IMR-90 (cell line): ENCODE measurements around the gene BSND. TPM values are rescaled to one million over a fixed set of nuclear protein-coding genes. Genes with fewer than 3 reads are reported as not detected.

Experiments
- ATAC-seq: fragments of 200-7000 bp; cut with Tn5 transposase; 2 replicates; pipeline ENCODE4 v1.9.1; 2020; ENCODE audit warnings: low read depth, mild to moderate bottlenecking, moderate library complexity
- BruUV-seq: library from RNA; stranded (reverse); fragments of 400-500 nt; replicated peaks from 2 replicates; lab custom pipeline; 2021; lab: Mats Ljungman, UMichigan
- CTCF ChIA-PET: fragments of 300-600 bp; formaldehyde crosslinking; extraction: SDS; loops from one replicate; lab custom pipeline; 2021; ENCODE audit warnings: antibody characterized with exemption; lab: Yijun Ruan, JAX
- POLR2A ChIA-PET: fragments of 300-600 bp; sonication (Branson Sonifier 250); formaldehyde crosslinking; loops from one replicate; lab custom pipeline; 2022; ENCODE audit warnings: antibody characterized with exemption; ENCODE audit not compliant: unreplicated experiment; lab: Charles Lee
- DNase-seq: peaks from one replicate; pipeline ENCODE4 v3.0.0; 2013
- H2AFZ ChIP-seq: replicated peaks from 2 replicates; pipeline ENCODE3; 2013; ENCODE audit warnings: low read length, mild to moderate bottlenecking; ENCODE audit not compliant: poor library complexity
- H2AK5ac ChIP-seq: 2 replicates; pipeline ENCODE4 v1.6.1; 2013; ENCODE audit warnings: low read depth, low read length, inconsistent platforms
- H2AK9ac ChIP-seq: replicated peaks from 2 replicates; pipeline ENCODE3; 2013; ENCODE audit warnings: mild to moderate bottlenecking, low read depth, low read length, moderate library complexity; ENCODE audit not compliant: poor library complexity
- H2BK120ac ChIP-seq: 2 replicates; pipeline ENCODE4 v1.6.1; 2013; ENCODE audit warnings: low read depth, low read length, inconsistent platforms
- H2BK15ac ChIP-seq: 3 replicates; pipeline ENCODE4 v1.6.1; 2013; ENCODE audit warnings: low read depth, low read length, inconsistent platforms
- H2BK20ac ChIP-seq: 2 replicates; pipeline ENCODE4 v1.6.1; 2013; ENCODE audit warnings: low read depth, mild to moderate bottlenecking, inconsistent platforms, low read length, moderate library complexity
- H2BK5ac ChIP-seq: 2 replicates; pipeline ENCODE4 v1.6.1; 2013; ENCODE audit warnings: mild to moderate bottlenecking, low read depth, low read length, inconsistent platforms; ENCODE audit not compliant: poor library complexity, severe bottlenecking
- H3K14ac ChIP-seq: replicated peaks from 2 replicates; pipeline ENCODE4 v1.6.1; 2013; ENCODE audit warnings: low read depth, low read length, inconsistent platforms
- H3K18ac ChIP-seq: 2 replicates; pipeline ENCODE4 v1.6.1; 2013; ENCODE audit warnings: low read depth, low read length, control low read depth
- H3K23ac ChIP-seq: 2 replicates; pipeline ENCODE4 v1.6.1; 2013; ENCODE audit warnings: low read depth, low read length, inconsistent platforms
- H3K27ac ChIP-seq: 2 replicates; pipeline ENCODE4 v1.5.1; 2013; ENCODE audit warnings: mild to moderate bottlenecking, control low read depth, low read length; ENCODE audit not compliant: insufficient read depth
- H3K27me3 ChIP-seq: 2 replicates; pipeline ENCODE4 v1.6.1; 2013; ENCODE audit warnings: low read length; ENCODE audit not compliant: control insufficient read depth, insufficient read depth
- H3K36me3 ChIP-seq: 2 replicates; pipeline ENCODE4 v1.6.1; 2013; ENCODE audit warnings: low read length, mixed read lengths; ENCODE audit not compliant: control insufficient read depth, insufficient read depth
- H3K4ac ChIP-seq: 2 replicates; pipeline ENCODE4 v1.6.1; 2013; ENCODE audit warnings: low read depth, low read length, inconsistent platforms
- H3K4me1 ChIP-seq: 2 replicates; pipeline ENCODE4 v1.6.1; 2013; ENCODE audit warnings: low read length, mixed read lengths; ENCODE audit not compliant: control insufficient read depth, insufficient read depth
- H3K4me2 ChIP-seq: 2 replicates; pipeline ENCODE4 v1.6.1; 2013; ENCODE audit warnings: low read depth, mild to moderate bottlenecking, control low read depth, low read length, moderate library complexity
- H3K4me3 ChIP-seq: 2 replicates; pipeline ENCODE4 v1.5.1; 2013; ENCODE audit warnings: low read depth, mild to moderate bottlenecking, control low read depth, low read length, moderate library complexity; ENCODE audit not compliant: insufficient read depth
- H3K56ac ChIP-seq: 2 replicates; pipeline ENCODE4 v1.6.1; 2013; ENCODE audit warnings: low read length, inconsistent platforms; ENCODE audit not compliant: insufficient read depth; ENCODE audit errors: extremely low read depth
- H3K79me1 ChIP-seq, 2 experiments: 2 replicates each; pipeline ENCODE4 v1.6.1; 2013; ENCODE audit warnings: low read length in 2 of 2, inconsistent platforms in 1 of 2, low read depth in 1 of 2
- H3K9ac ChIP-seq: 2 replicates; pipeline ENCODE4 v1.6.1; 2013; ENCODE audit warnings: low read depth, low read length, control low read depth
- H3K9me1 ChIP-seq: 2 replicates; pipeline ENCODE4 v1.6.1; 2013; ENCODE audit warnings: low read length, inconsistent platforms; ENCODE audit not compliant: insufficient read depth
- H3K9me3 ChIP-seq: 2 replicates; pipeline ENCODE4 v1.6.1; 2013; ENCODE audit warnings: low read length; ENCODE audit not compliant: control insufficient read depth, insufficient read depth
- H4K20me1 ChIP-seq: 2 replicates; pipeline ENCODE4 v1.6.1; 2013; ENCODE audit warnings: low read length, inconsistent platforms; ENCODE audit not compliant: insufficient read depth
- H4K5ac ChIP-seq: 2 replicates; pipeline ENCODE4 v1.6.1; 2013; ENCODE audit warnings: mild to moderate bottlenecking, low read depth, low read length, control low read depth
- H4K8ac ChIP-seq, 2 experiments: 2 replicates each; pipeline ENCODE4 v1.6.1; 2013; ENCODE audit warnings: low read depth in 2 of 2, low read length in 2 of 2, control low read depth in 1 of 2, inconsistent platforms in 1 of 2
- H4K91ac ChIP-seq: 2 replicates; pipeline ENCODE4 v1.6.1; 2013; ENCODE audit warnings: low read depth, low read length, inconsistent platforms; ENCODE audit not compliant: insufficient read depth
- CTCF ChIP-seq: conservative IDR thresholded peaks from 2 replicates; pipeline ENCODE4 v1.5.1; 2012; ENCODE audit warnings: mild to moderate bottlenecking, low read depth, low read length, improper control_type of control experiment
- FOS ChIP-seq: fragments of 150-350 bp; IDR thresholded peaks from 2 replicates; pipeline ENCODE4 v1.6.1; 2016; ENCODE audit warnings: low read depth, low read length
- MAFK ChIP-seq: IDR thresholded peaks from 2 replicates; pipeline ENCODE4 v1.6.1; 2012; ENCODE audit warnings: low read depth, low read length, improper control_type of control experiment
- NFE2L2 ChIP-seq: fragments of 150-350 bp; IDR thresholded peaks from 2 replicates; pipeline ENCODE4 v1.6.1; 2016; ENCODE audit warnings: low read depth, mild to moderate bottlenecking, low read length
- RAD21 ChIP-seq: IDR thresholded peaks from 2 replicates; pipeline ENCODE4 v1.6.1; 2012; ENCODE audit warnings: low read length, improper control_type of control experiment
- RCOR1 ChIP-seq: IDR thresholded peaks from 2 replicates; pipeline ENCODE4 v1.6.1; 2012; ENCODE audit warnings: mild to moderate bottlenecking, low read length, improper control_type of control experiment; ENCODE audit not compliant: insufficient replicate concordance
- WGBS, 2 experiments: methylation state at CpG; one replicate each; pipeline versions ENCODE4 v1.1.5 to v1.1.7; 2013; ENCODE audit warnings: missing lambda C conversion rate in 2 of 2; ENCODE audit not compliant: insufficient read length in 1 of 2; ENCODE audit errors: extremely low coverage in 2 of 2; 5-methylcytosine and 5-hydroxymethylcytosine counted together
- dilution Hi-C: fragments of 300-500 bp; cut with HindIII; formaldehyde crosslinking; loops from one replicate; pipeline ENCODE4 v1.14.3; 2018; ENCODE audit warnings: low sequenced_read_pairs; ENCODE audit not compliant: unreplicated experiment
- in situ Hi-C: fragments of 300-500 bp; cut with MboI; formaldehyde crosslinking; loops from 3 replicates; pipeline ENCODE4 v1.14.3; 2019; ENCODE audit warnings: low sequenced_read_pairs, inconsistent platforms, mixed read lengths
- intact Hi-C: fragments of 100-400 bp; cut with micrococcal nuclease; formaldehyde crosslinking; loops from 2 replicates; pipeline ENCODE4 v1.10.0; 2022
- polyA plus RNA-seq, 3 experiments: library from polyadenylated mRNA; depleted of rRNA; stranded (reverse); fragments of >200 nt; gene quantifications; 2 replicates each; pipeline ENCODE4 v1.2.3, GENCODE V29; 2012; ENCODE audit warnings: low replicate concordance in 1 of 3
- total RNA-seq: library from RNA; depleted of rRNA; stranded (reverse); fragments of >200 nt; gene quantifications from 2 replicates; pipeline ENCODE4 v1.2.3, GENCODE V29; 2012

Gene BSND
- total and polyA plus RNA-seq, 2 of the 4 experiments (the other 2 are of a cell fraction) = not detected

- no peak overlapping the region for H2BK120ac ChIP-seq
- H4K8ac ChIP-seq = no peak overlapping the region
- no peak overlapping the region for H3K56ac ChIP-seq
- no CpG with 5 or more reads among the region's 4 CpGs for WGBS, 2 experiments
- TF ChIP-seq RCOR1 = no peak
- no peak for TF ChIP-seq FOS
- TF ChIP-seq MAFK = no peak
- no peak for TF ChIP-seq RAD21
- no peak for TF ChIP-seq NFE2L2
- TF ChIP-seq CTCF = no peak
- H4K5ac ChIP-seq = no peak overlapping the region
- no peak overlapping the region for H2BK20ac ChIP-seq
- CTCF ChIA-PET = no interaction called here
- intact Hi-C loops (no loop called here), dilution Hi-C loops (no loop called here), in situ Hi-C loops (no loop called here)
- DNase-seq = no peak
- no peak overlapping the region for H2AFZ ChIP-seq
- H3K9ac ChIP-seq = no peak overlapping the region
- no peaks in the 10 kb centered on the region for H3K4me1 ChIP-seq
- H2AK5ac ChIP-seq = no peak overlapping the region
- no peak overlapping the region for H2BK5ac ChIP-seq
- ATAC-seq = no peak
- H3K14ac ChIP-seq = no peak overlapping the region
- no peak overlapping the region for H3K27ac ChIP-seq
- no peak overlapping the region for H3K4ac ChIP-seq
- no peak overlapping the region for H3K4me2 ChIP-seq
- no peaks in the 10 kb centered on the region for H4K20me1 ChIP-seq
- POLR2A ChIA-PET = no interaction called here
- no peaks in the 10 kb centered on the region for H3K79me1 ChIP-seq
- H2BK15ac ChIP-seq = no peak overlapping the region
- H3K27me3 ChIP-seq = peaks cover 60% of the 10 kb centered on the region
- H3K9me3 ChIP-seq = no peaks in the 10 kb centered on the region
- no peaks in the 10 kb centered on the region for H3K36me3 ChIP-seq
- H3K18ac ChIP-seq = no peak overlapping the region
- H2AK9ac ChIP-seq = peak overlapping the region; percentile 8
- no TSS peak for BruUV-seq
- no peak overlapping the region for H4K91ac ChIP-seq
- H3K23ac ChIP-seq = no peak overlapping the region
- H3K9me1 ChIP-seq = no peaks in the 10 kb centered on the region
- H3K4me3 ChIP-seq = no peak overlapping the region
Observed at GRCh38 chr1:55046871-55047270, 48.1 kb downstream of the BSND start.
